Body of pancreas (tissue), 4 donors: ENCODE data around the gene USH2A. TPM values are rescaled to one million over a fixed set of nuclear protein-coding genes. Genes with fewer than 3 reads are reported as not detected.

Experiments
- ATAC-seq: fragments of 150-250 bp; one replicate; pipeline ENCODE4 v1.9.1; 2016
- DNase-seq, 4 donors: peaks; one replicate each; pipeline ENCODE4 v3.0.0-alpha.2; 2019
- H3K27ac ChIP-seq, 4 donors: fragments of 200-600 bp; sonication (generic); 1 replicate in 3 of 4; 2 replicates in 1 of 4; pipeline versions ENCODE4 v1.5.1 to v1.6.1; 2016 to 2019; ENCODE audit warnings: mild to moderate bottlenecking in 1 of 4, mixed read lengths in 1 of 4, moderate library complexity in 1 of 4
- H3K27me3 ChIP-seq, 2 donors: fragments of 200-600 bp; sonication (generic); one replicate each; pipeline ENCODE4 v1.6.0; 2016; ENCODE audit warnings: mild to moderate bottlenecking in 1 of 2
- H3K36me3 ChIP-seq, 2 donors: fragments of 200-600 bp; sonication (generic); replicated peaks in 1 of 2; 2 replicates each; pipeline ENCODE4 v1.5.1; 2016; ENCODE audit warnings: low read depth in 2 of 2; ENCODE audit not compliant: insufficient read depth in 1 of 2
- H3K4me1 ChIP-seq: fragments of 200-600 bp; sonication (generic); one replicate; pipeline ENCODE4 v1.6.0; 2016
- H3K4me3 ChIP-seq, 2 donors: fragments of 200-600 bp; sonication (generic); 1 replicate in 1 of 2; 2 replicates in 1 of 2; pipeline ENCODE4 v1.5.1; 2016 to 2019
- H3K9me3 ChIP-seq, 3 donors: fragments of 200-600 bp; sonication (generic); 1 replicate in 2 of 3; 2 replicates in 1 of 3; pipeline ENCODE4 v1.5.1; 2016
- CTCF ChIP-seq, 7 experiments: fragments of 450-650 bp in 4 of 7; fragments of 200-600 bp in 3 of 7; sonication (generic) in 3 of 7; IDR thresholded peaks; one replicate each; pipeline ENCODE4 v1.5.1; 2016 to 2019; ENCODE audit warnings: antibody characterized with exemption in 7 of 7
- POLR2A ChIP-seq, 3 donors: fragments of 450-650 bp; IDR thresholded peaks; one replicate each; pipeline ENCODE4 v1.6.1; 2016; ENCODE audit warnings: antibody characterized with exemption in 3 of 3, mild to moderate bottlenecking in 2 of 3
- whole genome bisulfite sequencing, 2 donors: methylation state at CpG; one replicate each; pipeline ENCODE4 v1.1.5; 2017; 5-methylcytosine and 5-hydroxymethylcytosine counted together
- intact Hi-C: fragments of 100-400 bp; cut with DNase I; formaldehyde crosslinking; loops from one replicate; pipeline ENCODE4 v1.15.1; 2023
- total RNA-seq, 2 donors: library from RNA; depleted of rRNA; stranded (reverse); fragments of >200 nt; gene quantifications; one replicate each; pipeline ENCODE4 v1.1.0, GENCODE V29; 2016

Gene USH2A
- total RNA-seq, 2 donors from 2014 or later = 0.26 to 0.33 TPM

GRCh38 chr1:216290074-216290473, 133.2 kb downstream of the USH2A start:
- DNase-seq = no peak
- no peak overlapping the region for H3K27ac ChIP-seq
- H3K4me1 ChIP-seq = no peaks in the 10 kb centered on the region
- no peak overlapping the region for H3K4me3 ChIP-seq
- 58% methylated on average over 3 of the region's 3 CpGs for WGBS, 2 donors
- H3K9me3 ChIP-seq = peaks cover 0 to 7% (median 0%) of the 10 kb centered on the region in 3 donors
- TF ChIP-seq POLR2A (IDR thresholded peaks at IDR 0.05) = no peak
- intact Hi-C loops = no loop called here
- H3K27me3 ChIP-seq = no peaks in the 10 kb centered on the region
- ATAC-seq = no peak
- H3K36me3 ChIP-seq = no peaks in the 10 kb centered on the region

GRCh38 chr1:216285052-216285451, 138.2 kb downstream of the USH2A start:
- no peaks in the 10 kb centered on the region for H3K4me1 ChIP-seq
- 59 to 63% methylated on average over 3 of the region's 3 CpGs for WGBS, 2 donors
- H3K36me3 ChIP-seq = no peaks in the 10 kb centered on the region
- H3K27ac ChIP-seq = no peak overlapping the region
- peaks cover 0 to 14% (median 0%) of the 10 kb centered on the region in 3 donors for H3K9me3 ChIP-seq
- intact Hi-C loops = no loop called here
- no peak for DNase-seq
- no peak overlapping the region for H3K4me3 ChIP-seq
- ATAC-seq = no peak
- TF ChIP-seq CTCF (IDR thresholded peaks at IDR 0.05) = no peak
- TF ChIP-seq POLR2A (IDR thresholded peaks at IDR 0.05) = no peak
- no peaks in the 10 kb centered on the region for H3K27me3 ChIP-seq

- no peak overlapping the region for H3K4me3 ChIP-seq
- no peaks in the 10 kb centered on the region for H3K36me3 ChIP-seq
- H3K4me1 ChIP-seq = no peaks in the 10 kb centered on the region
- ATAC-seq (no peak), DNase-seq (no peak)
- H3K9me3 ChIP-seq = peaks cover 0 to 14% (median 0%) of the 10 kb centered on the region in 3 donors
- 70 to 71% methylated on average over 2 of the region's 2 CpGs for WGBS, 2 donors
- TF ChIP-seq POLR2A (IDR thresholded peaks at IDR 0.05) = no peak
- no peak for TF ChIP-seq CTCF (IDR thresholded peaks at IDR 0.05)
- H3K27me3 ChIP-seq = no peaks in the 10 kb centered on the region
- no peak overlapping the region for H3K27ac ChIP-seq
- intact Hi-C loops = no loop called here
These were observed 141.5 kb downstream of the USH2A start for GRCh38 chr1:216281757-216282156.

GRCh38 chr1:216270086-216270773, 153.0 kb downstream of the USH2A start:
- DNase-seq (no peak), ATAC-seq (no peak)
- Histone ChIP-seq H3K4me3 (no peak overlapping the region), H3K27ac (no peak overlapping the region), H3K27me3 (no peaks in the 10 kb centered on the region), H3K9me3 (no peaks in the 10 kb centered on the region), H3K36me3 (no peaks in the 10 kb centered on the region), H3K4me1 (no peaks in the 10 kb centered on the region)
- no peak for TF ChIP-seq CTCF (IDR thresholded peaks at IDR 0.05)
- WGBS, 2 donors = 44 to 50% methylated on average over 2 of the region's 2 CpGs
- intact Hi-C loops = no loop called here

GRCh38 chr1:216261631-216262030, 161.6 kb downstream of the USH2A start:
- Histone ChIP-seq H3K27me3 (no peaks in the 10 kb centered on the region), H3K9me3 (no peaks in the 10 kb centered on the region), H3K4me3 (no peak overlapping the region), H3K4me1 (no peaks in the 10 kb centered on the region), H3K36me3 (no peaks in the 10 kb centered on the region), H3K27ac (no peak overlapping the region)
- no peak for DNase-seq
- intact Hi-C loops = no loop called here
- TF ChIP-seq CTCF (IDR thresholded peaks at IDR 0.05) = no peak
- WGBS, 2 donors = 64 to 67% methylated on average over 3 of the region's 3 CpGs
- ATAC-seq = no peak
